A549 (cell line): ENCODE measurements around the gene SLC35B3. TPM values are rescaled to one million over a fixed set of nuclear protein-coding genes. Genes with fewer than 3 reads are reported as not detected.
"Not testable (repeated sequence)": the region's sequence is repeated elsewhere in the genome, so short reads cannot be mapped to it uniquely, and the experiment has no call there.

Experiments used
- ATAC-seq, 2 experiments: fragments of 200-7000 bp in 1 of 2; fragments of >200 bp in 1 of 2; cut with Nextera tagmentation in 1 of 2; cut with Tn5 transposase in 1 of 2; 3 replicates each; pipeline versions ENCODE4 v1.8.0 to v1.9.1; 2018 to 2020; ENCODE audit warnings: mild to moderate bottlenecking in 1 of 2, moderate library complexity in 1 of 2
- CTCF ChIA-PET: fragments of 300-600 bp; sonication (Branson Sonifier 250); formaldehyde crosslinking; extraction: SDS; loops from one replicate; lab custom pipeline; 2021; ENCODE audit warnings: antibody characterized with exemption, inconsistent platforms; lab: Yijun Ruan, JAX
- POLR2A ChIA-PET: fragments of 350-600 bp; formaldehyde crosslinking; extraction: SDS; loops from one replicate; lab custom pipeline; 2021; ENCODE audit warnings: antibody characterized with exemption, inconsistent platforms; lab: Yijun Ruan, JAX
- DNase-seq, 2 experiments: peaks; one replicate each; pipeline versions ENCODE4 v3.0.0 to v3.0.0-alpha.2; 2011 to 2016; ENCODE audit warnings: low read depth in 1 of 2, low spot score in 1 of 2
- FAIRE-seq: peaks from 2 replicates; lab custom pipeline; 2011; peaks lifted over from hg19 to GRCh38; lab: Jason Lieb, UNC
- H3K27ac ChIP-seq, 2 experiments: fragments of >200 bp; sonication (Bioruptor Twin); formaldehyde crosslinking; 3 replicates each; pipeline ENCODE4 v1.5.1; 2016 to 2017
- H3K4me1 ChIP-seq: fragments of >200 bp; sonication (Bioruptor Twin); formaldehyde crosslinking; 3 replicates; pipeline ENCODE4 v1.6.1; 2016
- H3K4me2 ChIP-seq: fragments of >200 bp; sonication (Bioruptor Twin); formaldehyde crosslinking; 3 replicates; pipeline ENCODE4 v1.6.1; 2016
- H3K4me3 ChIP-seq: fragments of >200 bp; sonication (Bioruptor Twin); formaldehyde crosslinking; 3 replicates; pipeline ENCODE4 v1.5.1; 2016
- H3K9me3 ChIP-seq: fragments of >200 bp; sonication (Bioruptor Twin); formaldehyde crosslinking; 3 replicates; pipeline ENCODE4 v1.6.1; 2016
- BCL3 ChIP-seq: fragments of >200 bp; sonication (Bioruptor Twin); formaldehyde crosslinking; IDR thresholded peaks from 3 replicates; pipeline ENCODE4 v1.6.1; 2016
- BHLHE40 ChIP-seq: IDR thresholded peaks from 2 replicates; pipeline ENCODE4 v1.6.1; 2012; ENCODE audit warnings: low read depth, low read length, inconsistent platforms
- CBX2 ChIP-seq: fragments of 200-600 bp; sonication (generic); IDR thresholded peaks from 2 replicates; pipeline ENCODE4 v1.6.1; 2016; ENCODE audit warnings: low read depth, mild to moderate bottlenecking, borderline replicate concordance
- CEBPB ChIP-seq, 2 experiments: fragments of >200 bp in 1 of 2; sonication (Bioruptor Twin) in 1 of 2; formaldehyde crosslinking in 1 of 2; IDR thresholded peaks; 2 replicates each; pipeline ENCODE4 v1.6.1; 2012 to 2016
- CHD4 ChIP-seq: fragments of 200-600 bp; sonication (generic); IDR thresholded peaks from 2 replicates; pipeline ENCODE4 v1.6.1; 2016; ENCODE audit warnings: antibody characterized with exemption, mild to moderate bottlenecking, borderline replicate concordance
- E2F6 ChIP-seq: IDR thresholded peaks from 2 replicates; pipeline ENCODE4 v1.6.1; 2012; ENCODE audit warnings: low read depth, borderline replicate concordance
- EHF ChIP-seq: fragments of 250-450 bp; sonication (Bioruptor Pico); IDR thresholded peaks from 2 replicates; pipeline ENCODE4 v1.5.0; 2020; ENCODE audit warnings: mild to moderate bottlenecking
- ELK1 ChIP-seq: fragments of 150-350 bp; IDR thresholded peaks from 2 replicates; pipeline ENCODE4 v1.6.1; 2014; ENCODE audit warnings: low read depth, mild to moderate bottlenecking, low read length
- EP300 ChIP-seq, 2 experiments: fragments of >200 bp; sonication (Bioruptor Twin); formaldehyde crosslinking; IDR thresholded peaks; 2 replicates in 1 of 2; 3 replicates in 1 of 2; pipeline ENCODE4 v1.6.1; 2016 to 2017
- ESRRA ChIP-seq: fragments of 150-350 bp; IDR thresholded peaks from 2 replicates; pipeline ENCODE4 v1.6.1; 2014; ENCODE audit warnings: mild to moderate bottlenecking, low read length, borderline replicate concordance
- HOXA7 ChIP-seq: fragments of 250-450 bp; sonication (Bioruptor Pico); IDR thresholded peaks from 2 replicates; pipeline ENCODE4 v1.5.0; 2020; ENCODE audit warnings: mild to moderate bottlenecking, moderate library complexity
- HOXB13 ChIP-seq: fragments of 250-450 bp; sonication (Bioruptor Pico); IDR thresholded peaks from 2 replicates; pipeline ENCODE4 v1.5.0; 2020; ENCODE audit warnings: low read depth, mild to moderate bottlenecking, moderate library complexity
- JUN ChIP-seq, 2 experiments: fragments of >200 bp; sonication (Bioruptor Twin); formaldehyde crosslinking; IDR thresholded peaks; 2 replicates in 1 of 2; 3 replicates in 1 of 2; pipeline ENCODE4 v1.6.1; 2016 to 2017
- JUNB ChIP-seq: fragments of >200 bp; sonication (Bioruptor Twin); formaldehyde crosslinking; IDR thresholded peaks from 2 replicates; pipeline ENCODE4 v1.6.1; 2016
- KDM1A ChIP-seq: fragments of 200-600 bp; sonication (generic); IDR thresholded peaks from 2 replicates; pipeline ENCODE4 v1.6.1; 2016; ENCODE audit warnings: low read depth, mild to moderate bottlenecking
- MAX ChIP-seq: IDR thresholded peaks from 2 replicates; pipeline ENCODE4 v1.6.1; 2012
- MAZ ChIP-seq: fragments of 150-350 bp; IDR thresholded peaks from 2 replicates; pipeline ENCODE4 v1.6.1; 2014; ENCODE audit warnings: antibody characterized with exemption, low read depth, low read length, borderline replicate concordance
- MYC ChIP-seq: IDR thresholded peaks from 2 replicates; pipeline ENCODE4 v1.6.1; 2012; ENCODE audit warnings: mild to moderate bottlenecking, inconsistent platforms, low read length, improper control_type of control experiment, borderline replicate concordance
- NPAS2 ChIP-seq: fragments of 250-450 bp; sonication (Bioruptor Pico); IDR thresholded peaks from 2 replicates; pipeline ENCODE4 v1.8.0; 2022; ENCODE audit warnings: mild to moderate bottlenecking, moderate library complexity, borderline replicate concordance
- NR3C1 ChIP-seq: fragments of >200 bp; sonication (Bioruptor Twin); formaldehyde crosslinking; IDR thresholded peaks from 3 replicates; pipeline ENCODE4 v1.6.1; 2017
- PBX3 ChIP-seq: IDR thresholded peaks from 2 replicates; pipeline ENCODE4 v1.6.1; 2012
- PHF8 ChIP-seq: fragments of 200-600 bp; sonication (generic); IDR thresholded peaks from 2 replicates; pipeline ENCODE4 v1.6.1; 2016; ENCODE audit warnings: low read depth, mild to moderate bottlenecking, antibody characterized with exemption, moderate library complexity, borderline replicate concordance
- POLR2AphosphoS2 ChIP-seq: conservative IDR thresholded peaks from 2 replicates; pipeline ENCODE4 v1.6.1; 2012; ENCODE audit warnings: low read length, improper control_type of control experiment, inconsistent platforms
- RARB ChIP-seq: fragments of 250-450 bp; sonication (Bioruptor Pico); IDR thresholded peaks from 2 replicates; pipeline ENCODE4 v1.8.0; 2021; ENCODE audit warnings: mild to moderate bottlenecking, moderate library complexity
- RCOR1 ChIP-seq: fragments of 150-350 bp; IDR thresholded peaks from 2 replicates; pipeline ENCODE4 v1.6.1; 2014; ENCODE audit warnings: antibody characterized with exemption, low read length, low read depth
- TFCP2L1 ChIP-seq: fragments of 250-450 bp; sonication (Bioruptor Pico); IDR thresholded peaks from 2 replicates; pipeline ENCODE4 v1.5.0; 2021; ENCODE audit warnings: mild to moderate bottlenecking
- ZFP36 ChIP-seq: fragments of 450-650 bp; IDR thresholded peaks from 2 replicates; pipeline ENCODE4 v1.6.1; 2014; ENCODE audit warnings: borderline replicate concordance; ENCODE audit not compliant: partially characterized antibody
- WGBS: methylation state at CpG from one replicate; pipeline ENCODE4 v1.1.6; 2017; ENCODE audit errors: missing lambda C conversion rate; 5-methylcytosine and 5-hydroxymethylcytosine counted together
- polyA plus RNA-seq, 4 experiments: library from polyadenylated mRNA; depleted of rRNA in 3 of 4; stranded (reverse); fragments of >200 nt; fragmentation: RNase III in 1 of 4; extraction: RNeasy Plus Mini Kit Qiagen cat#74134 plus additional on column Dnase treatment in 1 of 4; gene quantifications; 2 replicates in 3 of 4; 3 replicates in 1 of 4; pipeline ENCODE4 v1.2.3, GENCODE V29; 2011 to 2017
- TF ChIP-seq, protein P1 (sequence below): fragments of 250-450 bp; sonication (Bioruptor Pico); IDR thresholded peaks from 2 replicates; pipeline ENCODE4 v1.5.0; 2021; ENCODE audit warnings: mild to moderate bottlenecking, moderate library complexity, borderline replicate concordance
- TF ChIP-seq, protein P2 (sequence below): fragments of 250-450 bp; sonication (Bioruptor Pico); IDR thresholded peaks from 2 replicates; pipeline ENCODE4 v1.5.0; 2020; ENCODE audit warnings: low read depth, mild to moderate bottlenecking, moderate library complexity

The SLC35B3 gene
- polyA plus RNA-seq, 2 of the 4 experiments (the other 2 are of a cell fraction) = 13.3 to 22.9 TPM

- 93% methylated on average over 2 of the region's 2 CpGs for WGBS
- TF ChIP-seq JUNB = no peak
- TF ChIP-seq NPAS2 (CRISPR knock-in tag) = no peak
- TF ChIP-seq EHF (CRISPR knock-in tag) = no peak
- no peak for TF ChIP-seq HOXA7 (CRISPR knock-in tag)
- no peak for TF ChIP-seq KDM1A
- TF ChIP-seq CHD4 = no peak
- no peak for TF ChIP-seq JUN (IDR thresholded peaks at IDR 0.05)
- no peak for TF ChIP-seq MAZ
- no peak for TF ChIP-seq MAX
- no peak for TF ChIP-seq ELK1
- no peak for TF ChIP-seq PHF8
- TF ChIP-seq BHLHE40 = no peak
- CTCF ChIA-PET = no interaction called here
- no peak for ATAC-seq
- H3K27ac ChIP-seq = no peak overlapping the region
- DNase-seq = no peak
- no peak overlapping the region for H3K4me3 ChIP-seq
- FAIRE-seq = no peak
- POLR2A ChIA-PET = no interaction called here
- no peaks in the 10 kb centered on the region for H3K9me3 ChIP-seq
- no peak overlapping the region for H3K4me2 ChIP-seq
- peaks cover 8% of the 10 kb centered on the region; the same call in 1 of the 3 replicates for H3K4me1 ChIP-seq
These were observed 5.5 kb downstream of the SLC35B3 start for GRCh38 chr6:8429821-8430220.

- 96% methylated on average over 2 of the region's 2 CpGs for WGBS
- DNase-seq, ATAC-seq, H3K27ac ChIP-seq, H3K9me3 ChIP-seq, POLR2A ChIA-PET, H3K4me3 ChIP-seq, H3K4me1 ChIP-seq, FAIRE-seq, CTCF ChIA-PET, H3K4me2 ChIP-seq: not testable (repeated sequence)
These were observed 8.8 kb downstream of the SLC35B3 start for GRCh38 chr6:8426544-8426943.

DNA sequence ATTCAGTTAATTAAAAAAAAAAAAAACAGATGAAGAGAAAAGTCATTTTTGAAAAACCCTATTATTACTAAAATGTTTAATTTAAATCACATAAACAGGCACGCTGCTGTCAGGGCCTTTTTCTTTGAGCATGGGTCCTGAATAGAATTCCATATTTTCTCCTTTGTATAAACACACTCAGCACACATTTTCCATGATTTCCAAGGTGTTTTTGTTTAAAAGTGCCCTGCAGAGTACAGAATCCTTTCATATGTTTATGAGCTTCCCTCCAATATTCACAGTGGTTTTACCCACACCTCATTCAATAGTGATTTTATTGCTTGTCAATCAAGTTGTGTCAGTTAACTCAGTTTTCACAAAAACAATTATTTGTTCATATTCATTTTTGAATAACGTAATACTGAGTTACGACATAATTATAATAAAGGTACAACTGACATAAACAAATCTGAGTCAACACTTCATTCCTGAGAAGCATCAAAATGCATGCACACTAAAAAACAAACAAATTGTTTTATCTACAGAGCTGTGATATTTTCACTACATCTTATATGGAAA is 15.2 kb downstream of the SLC35B3 start:
- CTCF ChIA-PET = no interaction called here
- no peaks in the 10 kb centered on the region for H3K4me1 ChIP-seq
- no peaks in the 10 kb centered on the region for H3K9me3 ChIP-seq
- no peak for ATAC-seq
- no peak for DNase-seq
- H3K4me3 ChIP-seq = no peak overlapping the region
- POLR2A ChIA-PET = no interaction called here
- no peak for FAIRE-seq
- 92% methylated on average over 3 of the region's 3 CpGs for WGBS
- no peak overlapping the region for H3K4me2 ChIP-seq
- H3K27ac ChIP-seq = no peak overlapping the region
- TF ChIP-seq ZFP36 = no peak
- no peak for TF ChIP-seq POLR2AphosphoS2
- TF ChIP-seq PBX3 = no peak
- TF ChIP-seq, protein P1, sequence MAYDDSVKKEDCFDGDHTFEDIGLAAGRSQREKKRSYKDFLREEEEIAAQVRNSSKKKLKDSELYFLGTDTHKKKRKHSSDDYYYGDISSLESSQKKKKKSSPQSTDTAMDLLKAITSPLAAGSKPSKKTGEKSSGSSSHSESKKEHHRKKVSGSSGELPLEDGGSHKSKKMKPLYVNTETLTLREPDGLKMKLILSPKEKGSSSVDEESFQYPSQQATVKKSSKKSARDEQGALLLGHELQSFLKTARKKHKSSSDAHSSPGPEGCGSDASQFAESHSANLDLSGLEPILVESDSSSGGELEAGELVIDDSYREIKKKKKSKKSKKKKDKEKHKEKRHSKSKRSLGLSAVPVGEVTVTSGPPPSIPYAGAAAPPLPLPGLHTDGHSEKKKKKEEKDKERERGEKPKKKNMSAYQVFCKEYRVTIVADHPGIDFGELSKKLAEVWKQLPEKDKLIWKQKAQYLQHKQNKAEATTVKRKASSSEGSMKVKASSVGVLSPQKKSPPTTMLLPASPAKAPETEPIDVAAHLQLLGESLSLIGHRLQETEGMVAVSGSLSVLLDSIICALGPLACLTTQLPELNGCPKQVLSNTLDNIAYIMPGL = no peak
- TF ChIP-seq HOXB13 = no peak
- TF ChIP-seq TFCP2L1 = no peak
- TF ChIP-seq MYC = no peak
- no peak for TF ChIP-seq CBX2
- no peak for TF ChIP-seq CEBPB (IDR thresholded peaks at IDR 0.05)
- no peak for TF ChIP-seq NR3C1
- TF ChIP-seq, protein P2, sequence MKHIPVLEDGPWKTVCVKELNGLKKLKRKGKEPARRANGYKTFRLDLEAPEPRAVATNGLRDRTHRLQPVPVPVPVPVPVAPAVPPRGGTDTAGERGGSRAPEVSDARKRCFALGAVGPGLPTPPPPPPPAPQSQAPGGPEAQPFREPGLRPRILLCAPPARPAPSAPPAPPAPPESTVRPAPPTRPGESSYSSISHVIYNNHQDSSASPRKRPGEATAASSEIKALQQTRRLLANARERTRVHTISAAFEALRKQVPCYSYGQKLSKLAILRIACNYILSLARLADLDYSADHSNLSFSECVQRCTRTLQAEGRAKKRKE = no peak
- TF ChIP-seq RARB = no peak
- TF ChIP-seq BHLHE40 = no peak
- TF ChIP-seq E2F6 = no peak
- no peak for TF ChIP-seq BCL3
- no peak for TF ChIP-seq RCOR1
- TF ChIP-seq ESRRA = no peak
- TF ChIP-seq EP300 (IDR thresholded peaks at IDR 0.05) = no peak
